GM12892 (cell line): ENCODE results near the gene RUFY4.

Experiments used
- POLR2A ChIP-seq: IDR thresholded peaks from 2 replicates; pipeline ENCODE4 v1.6.1; 2011; ENCODE audit warnings: low read depth, low read length, control low read depth
- TAF1 ChIP-seq: IDR thresholded peaks from 2 replicates; pipeline ENCODE4 v1.6.1; 2011; ENCODE audit warnings: low read depth, mild to moderate bottlenecking, control low read depth, low read length, borderline replicate concordance

- TF ChIP-seq POLR2A (no peak), TAF1 (no peak)
Observed at GRCh38 chr2:218028562-218029348, 40.3 kb upstream of the RUFY4 start.
